ENCODE measurements around the gene TBC1D5.
"Not testable (repeated sequence)": the region's sequence is repeated elsewhere in the genome, so short reads cannot be mapped to it uniquely, and the experiment has no call there.

GRCh38 chr3:17392516-17392915 lies 349.9 kb downstream of the TBC1D5 start:
- TF ChIP-seq POLR2AphosphoS5, CTCF (IDR thresholded peaks at IDR 0.05): not testable (repeated sequence)
